Measurements from ENCODE around the gene MED15.
"Not testable (repeated sequence)": the region's sequence is repeated elsewhere in the genome, so short reads cannot be mapped to it uniquely, and the experiment has no call there.

MED15 gene

DNA sequence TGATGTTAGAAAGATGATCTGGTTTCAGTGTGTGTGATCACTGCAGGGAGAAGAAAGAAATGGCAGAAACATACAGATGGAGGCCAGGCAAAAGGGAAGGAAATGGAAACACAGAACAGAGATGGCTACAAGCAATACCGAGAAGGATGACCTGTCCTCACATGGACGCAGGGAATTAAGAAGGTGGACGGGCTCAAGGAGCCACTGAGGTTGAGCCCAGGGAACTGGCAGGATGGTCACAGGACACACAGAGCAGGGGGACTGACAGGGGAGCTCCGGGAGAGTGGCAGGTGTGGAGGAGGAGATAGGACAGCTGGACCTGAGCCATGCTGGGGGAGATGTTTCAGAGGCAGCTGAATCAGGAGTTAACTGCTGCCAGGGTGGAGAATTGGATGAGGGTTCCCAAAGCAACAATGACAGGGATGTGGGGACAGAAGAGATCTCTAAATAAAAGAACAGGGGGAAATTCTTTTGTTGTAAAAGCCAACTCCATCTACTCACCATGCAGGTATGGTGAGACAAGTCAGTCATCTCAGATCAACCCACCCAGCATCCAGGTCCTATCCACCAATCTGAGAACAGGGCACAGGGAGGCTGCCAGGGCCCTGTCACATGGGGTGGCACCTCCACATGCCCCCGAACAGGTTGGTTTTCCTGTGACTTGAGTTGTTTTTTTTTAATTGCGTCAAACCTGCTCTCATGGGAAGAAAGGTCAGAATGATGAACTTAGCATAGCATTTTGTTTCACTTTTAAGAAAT, 38.1 kb upstream of the MED15 start:
- Histone ChIP-seq H3K4me1 (ENCODE audit: insufficient read depth, low read length) (no peaks in the 10 kb centered on the region), H3K27ac (ENCODE audit: low read length) (no peak overlapping the region), H3K36me3 (ENCODE audit: insufficient read depth, low read depth, low read length) (no peaks in the 10 kb centered on the region), H3K9ac (ENCODE audit: low read depth, low read length) (no peak overlapping the region), H3K9me3 (ENCODE audit: insufficient read depth, low read depth, low read length) (no peaks in the 10 kb centered on the region), H3K27me3 (ENCODE audit: insufficient read depth, low read length) (no peaks in the 10 kb centered on the region), H3K4me3 (ENCODE audit: low read length) (no peak overlapping the region)

GRCh38 chr22:20470525-20470924, 36.9 kb upstream of the MED15 start:
- not testable (repeated sequence) for H3K4me3 ChIP-seq (ENCODE audit: low read length); H3K4me1 ChIP-seq (ENCODE audit: insufficient read depth, low read length); H3K9ac ChIP-seq (ENCODE audit: low read depth, low read length); H3K27me3 ChIP-seq (ENCODE audit: insufficient read depth, low read length); H3K9me3 ChIP-seq (ENCODE audit: insufficient read depth, low read depth, low read length); H3K36me3 ChIP-seq (ENCODE audit: insufficient read depth, low read depth, low read length); H3K27ac ChIP-seq (ENCODE audit: low read length)

GRCh38 chr22:20471126-20471833, 36.1 kb upstream of the MED15 start:
- H3K27ac ChIP-seq (ENCODE audit: low read length) = no peak overlapping the region
- no peak overlapping the region for H3K4me3 ChIP-seq (ENCODE audit: low read length)
- H3K4me1 ChIP-seq (ENCODE audit: insufficient read depth, low read length) = no peaks in the 10 kb centered on the region
- no peaks in the 10 kb centered on the region for H3K9me3 ChIP-seq (ENCODE audit: insufficient read depth, low read depth, low read length)
- H3K9ac ChIP-seq (ENCODE audit: low read depth, low read length) = no peak overlapping the region
- H3K36me3 ChIP-seq (ENCODE audit: insufficient read depth, low read depth, low read length) = no peaks in the 10 kb centered on the region
- H3K27me3 ChIP-seq (ENCODE audit: insufficient read depth, low read length) = no peaks in the 10 kb centered on the region

- Histone ChIP-seq H3K36me3 (ENCODE audit: insufficient read depth, low read depth, low read length) (no peaks in the 10 kb centered on the region), H3K4me3 (ENCODE audit: low read length) (no peak overlapping the region), H3K27ac (ENCODE audit: low read length) (no peak overlapping the region), H3K27me3 (ENCODE audit: insufficient read depth, low read length) (no peaks in the 10 kb centered on the region), H3K4me1 (ENCODE audit: insufficient read depth, low read length) (no peaks in the 10 kb centered on the region), H3K9me3 (ENCODE audit: insufficient read depth, low read depth, low read length) (no peaks in the 10 kb centered on the region), H3K9ac (ENCODE audit: low read depth, low read length) (no peak overlapping the region)
Measured at GRCh38 chr22:20472629-20473442, 34.6 kb upstream of the MED15 start.

- no peaks in the 10 kb centered on the region for H3K4me1 ChIP-seq (ENCODE audit: insufficient read depth, low read length)
- no peaks in the 10 kb centered on the region for H3K9me3 ChIP-seq (ENCODE audit: insufficient read depth, low read depth, low read length)
- H3K27ac ChIP-seq (ENCODE audit: low read length) = no peak overlapping the region
- H3K36me3 ChIP-seq (ENCODE audit: insufficient read depth, low read depth, low read length) = no peaks in the 10 kb centered on the region
- H3K9ac ChIP-seq (ENCODE audit: low read depth, low read length) = no peak overlapping the region
- H3K4me3 ChIP-seq (ENCODE audit: low read length) = no peak overlapping the region
- no peaks in the 10 kb centered on the region for H3K27me3 ChIP-seq (ENCODE audit: insufficient read depth, low read length)
Measured at GRCh38 chr22:20475115-20475436, 32.3 kb upstream of the MED15 start.

- not testable (repeated sequence) for H3K4me3 ChIP-seq (ENCODE audit: low read length); H3K9ac ChIP-seq (ENCODE audit: low read depth, low read length); H3K27me3 ChIP-seq (ENCODE audit: insufficient read depth, low read length); H3K9me3 ChIP-seq (ENCODE audit: insufficient read depth, low read depth, low read length); H3K4me1 ChIP-seq (ENCODE audit: insufficient read depth, low read length); H3K36me3 ChIP-seq (ENCODE audit: insufficient read depth, low read depth, low read length); H3K27ac ChIP-seq (ENCODE audit: low read length)
Measured at GRCh38 chr22:20475569-20475968, 31.8 kb upstream of the MED15 start.

DNA sequence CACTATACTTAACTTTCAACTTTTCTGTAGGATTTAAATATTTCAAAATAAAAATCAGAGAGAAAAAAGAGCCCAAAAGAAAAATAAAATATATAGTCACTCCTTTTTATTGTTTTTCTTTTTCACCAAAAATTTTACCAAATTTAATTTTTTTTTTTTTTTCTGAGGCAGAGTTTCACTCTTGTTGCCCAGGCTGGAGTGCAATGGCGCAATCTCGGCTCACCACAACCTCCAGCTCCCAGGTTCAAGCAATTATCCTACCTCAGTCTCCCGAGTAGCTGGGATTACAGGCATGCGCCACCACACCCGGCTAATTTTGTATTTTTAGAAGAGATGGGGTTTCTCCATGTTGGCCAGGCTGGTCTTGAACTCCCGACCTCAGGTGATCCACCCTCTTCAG, 29.4 kb upstream of the MED15 start:
- not testable (repeated sequence) for H3K36me3 ChIP-seq (ENCODE audit: insufficient read depth, low read depth, low read length); H3K9me3 ChIP-seq (ENCODE audit: insufficient read depth, low read depth, low read length); H3K4me1 ChIP-seq (ENCODE audit: insufficient read depth, low read length); H3K9ac ChIP-seq (ENCODE audit: low read depth, low read length); H3K4me3 ChIP-seq (ENCODE audit: low read length); H3K27me3 ChIP-seq (ENCODE audit: insufficient read depth, low read length); H3K27ac ChIP-seq (ENCODE audit: low read length)

DNA sequence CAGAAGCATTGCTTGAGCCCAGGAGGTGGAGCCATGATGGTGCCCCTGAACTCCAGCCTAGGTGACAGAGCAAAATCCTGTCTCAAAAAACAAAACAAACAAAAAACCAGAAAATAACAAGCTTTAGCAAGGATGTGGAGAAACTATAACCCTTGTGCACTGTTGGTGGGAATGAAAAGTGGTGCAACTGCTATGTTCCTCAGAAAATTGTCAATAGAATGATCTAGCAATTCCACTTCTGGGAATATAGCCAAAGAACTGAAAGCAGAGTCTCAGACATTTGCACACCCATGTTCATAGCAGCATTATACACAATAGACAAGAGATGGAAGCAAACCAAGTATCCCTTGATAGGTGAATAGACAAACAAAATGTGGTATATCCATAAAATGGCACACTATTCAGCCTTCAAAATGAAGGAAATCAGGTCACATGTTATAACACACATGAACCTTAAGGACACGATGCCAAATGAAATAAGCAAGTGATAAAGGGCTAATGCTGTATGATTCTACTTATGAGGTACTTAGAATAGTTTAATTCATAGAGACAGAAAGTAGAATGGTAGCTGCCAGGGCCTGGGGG, 27.7 kb upstream of the MED15 start:
- Histone ChIP-seq H3K27me3 (ENCODE audit: insufficient read depth, low read length) (no peaks in the 10 kb centered on the region), H3K36me3 (ENCODE audit: insufficient read depth, low read depth, low read length) (no peaks in the 10 kb centered on the region), H3K9ac (ENCODE audit: low read depth, low read length) (no peak overlapping the region)

GRCh38 chr22:20483143-20483506, 24.3 kb upstream of the MED15 start:
- H3K9ac ChIP-seq (ENCODE audit: low read depth, low read length); H3K4me3 ChIP-seq (ENCODE audit: low read length); H3K27me3 ChIP-seq (ENCODE audit: insufficient read depth, low read length); H3K9me3 ChIP-seq (ENCODE audit: insufficient read depth, low read depth, low read length); H3K4me1 ChIP-seq (ENCODE audit: insufficient read depth, low read length); H3K36me3 ChIP-seq (ENCODE audit: insufficient read depth, low read depth, low read length); H3K27ac ChIP-seq (ENCODE audit: low read length): not testable (repeated sequence)

More for the DNA sequence above, 27.7 kb upstream of the MED15 start:
- Histone ChIP-seq H3K4me1 (ENCODE audit: insufficient read depth, low read length) (no peaks in the 10 kb centered on the region), H3K4me3 (ENCODE audit: low read length) (no peak overlapping the region), H3K27ac (ENCODE audit: low read length) (no peak overlapping the region), H3K9me3 (ENCODE audit: insufficient read depth, low read depth, low read length) (no peaks in the 10 kb centered on the region)

- Histone ChIP-seq H3K4me3 (ENCODE audit: low read length) (no peak overlapping the region), H3K27me3 (ENCODE audit: insufficient read depth, low read length) (no peaks in the 10 kb centered on the region), H3K4me1 (ENCODE audit: insufficient read depth, low read length) (no peaks in the 10 kb centered on the region), H3K36me3 (ENCODE audit: insufficient read depth, low read depth, low read length) (no peaks in the 10 kb centered on the region), H3K9ac (ENCODE audit: low read depth, low read length) (no peak overlapping the region), H3K9me3 (ENCODE audit: insufficient read depth, low read depth, low read length) (no peaks in the 10 kb centered on the region), H3K27ac (ENCODE audit: low read length) (no peak overlapping the region)
Measured at GRCh38 chr22:20483771-20484170, 23.6 kb upstream of the MED15 start.

DNA sequence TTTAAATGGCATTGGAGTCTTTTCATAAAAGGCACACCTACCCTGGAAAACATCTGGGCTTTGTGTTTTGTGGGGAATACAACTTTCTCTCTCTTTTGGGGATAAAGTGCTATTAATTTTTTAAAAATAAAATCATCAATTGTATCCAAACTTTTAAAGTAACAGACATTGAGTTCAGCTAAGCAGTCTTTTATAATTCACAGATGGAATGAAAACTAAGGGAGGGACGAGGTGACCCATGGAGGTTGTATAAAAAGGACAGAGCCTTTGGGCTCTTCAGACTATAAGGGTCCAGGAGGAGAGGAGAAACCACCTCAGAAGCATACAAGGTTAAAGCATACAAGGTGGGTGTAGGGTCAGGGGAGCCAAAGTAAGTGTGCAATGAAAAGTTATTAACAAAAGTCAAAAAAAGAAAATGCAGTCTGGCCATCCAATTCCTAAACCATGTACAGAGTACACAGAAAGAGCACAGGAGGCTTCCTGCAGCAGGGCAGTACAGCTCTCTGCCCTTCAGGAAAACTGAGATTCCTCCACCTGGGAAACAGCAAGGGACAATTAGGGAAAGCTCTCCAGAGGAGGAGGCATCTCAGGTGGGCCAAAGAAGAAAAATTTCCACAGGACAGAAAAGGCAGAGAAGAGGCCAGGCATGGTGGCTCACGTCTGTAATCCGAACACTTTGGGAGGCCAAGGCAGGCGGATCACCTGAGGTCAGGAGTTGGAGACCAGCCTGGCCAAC, 22.3 kb upstream of the MED15 start:
- Histone ChIP-seq H3K4me1 (ENCODE audit: insufficient read depth, low read length) (no peaks in the 10 kb centered on the region), H3K36me3 (ENCODE audit: insufficient read depth, low read depth, low read length) (no peaks in the 10 kb centered on the region), H3K9ac (ENCODE audit: low read depth, low read length) (no peak overlapping the region), H3K27ac (ENCODE audit: low read length) (no peak overlapping the region), H3K4me3 (ENCODE audit: low read length) (no peak overlapping the region), H3K27me3 (ENCODE audit: insufficient read depth, low read length) (no peaks in the 10 kb centered on the region), H3K9me3 (ENCODE audit: insufficient read depth, low read depth, low read length) (no peaks in the 10 kb centered on the region)

Measured in iPS-20b (cell line).